Activated CD4-positive, alpha-beta T cell treated with anti-CD3 and anti-CD28 coated beads, Interleukin-2, amount 50 U/mL, for 1 hour (primary cell): Measurements from ENCODE around the gene MAD1L1.

Experiments used
- DNase-seq: peaks from one replicate; pipeline ENCODE4 v3.0.0-alpha.2; 2020

The MAD1L1 gene

GRCh38 chr7:2131341-2131740 lies 101.4 kb downstream of the MAD1L1 start:
- no peak for DNase-seq

DNA sequence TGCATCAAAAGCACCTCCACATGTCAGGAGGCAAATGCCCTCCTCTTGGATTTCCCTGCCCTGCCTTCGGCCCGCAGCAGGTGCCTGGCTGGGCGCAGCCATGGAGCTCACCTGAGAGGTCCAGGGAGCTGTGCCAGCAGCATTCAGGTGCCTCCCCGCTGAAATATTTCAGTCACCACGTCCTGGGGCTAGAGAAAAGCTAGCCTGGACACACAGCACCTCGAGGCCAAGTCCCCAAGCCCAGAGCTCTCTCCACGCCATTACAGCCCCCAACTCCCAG lies 102.7 kb downstream of the MAD1L1 start:
- no peak for DNase-seq

GRCh38 chr7:2129323-2130095 lies 103.2 kb downstream of the MAD1L1 start:
- DNase-seq, result no peak

GRCh38 chr7:2128601-2129322 lies 104.0 kb downstream of the MAD1L1 start:
- no peak for DNase-seq

DNA sequence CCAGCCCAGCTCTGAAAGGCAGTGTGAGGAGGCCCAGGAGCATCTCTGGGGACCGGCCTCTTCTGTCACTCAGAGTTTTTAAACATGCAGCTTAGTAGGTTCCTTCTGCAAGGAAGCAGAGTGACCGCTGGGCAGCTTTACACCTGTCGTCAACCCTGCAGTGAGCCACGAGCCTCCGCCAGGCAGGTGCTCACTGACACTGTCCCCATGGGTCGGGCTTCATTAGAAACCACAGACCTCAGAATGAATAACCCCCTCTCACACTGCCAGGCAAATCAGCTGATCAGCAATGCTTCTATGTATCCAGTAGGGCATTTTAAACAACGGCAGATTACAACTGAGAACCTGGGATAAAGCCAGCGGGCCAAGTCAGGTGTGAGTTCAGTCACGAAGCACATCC lies 106.1 kb downstream of the MAD1L1 start:
- DNase-seq, result no peak

DNA sequence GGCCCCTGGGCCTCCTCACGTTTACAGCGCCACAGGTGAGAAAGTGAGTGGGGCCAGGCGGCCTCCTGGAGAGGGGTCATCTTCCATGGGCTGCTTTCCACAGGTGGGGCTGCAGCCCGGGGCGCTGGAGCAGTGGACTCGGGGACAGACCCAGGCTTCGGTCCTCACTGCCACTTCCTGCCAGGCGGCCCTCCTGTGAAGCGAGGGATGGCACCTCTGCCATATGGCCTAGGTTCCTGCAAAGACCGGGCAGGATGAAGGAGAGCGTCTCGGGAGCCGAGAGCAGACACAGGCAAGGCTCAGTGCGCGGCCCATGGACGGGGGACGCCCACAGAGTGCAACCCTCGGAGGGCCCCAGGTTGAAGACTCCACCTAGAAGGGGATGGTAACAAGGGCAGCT lies 106.8 kb downstream of the MAD1L1 start:
- DNase-seq, result no peak

DNA sequence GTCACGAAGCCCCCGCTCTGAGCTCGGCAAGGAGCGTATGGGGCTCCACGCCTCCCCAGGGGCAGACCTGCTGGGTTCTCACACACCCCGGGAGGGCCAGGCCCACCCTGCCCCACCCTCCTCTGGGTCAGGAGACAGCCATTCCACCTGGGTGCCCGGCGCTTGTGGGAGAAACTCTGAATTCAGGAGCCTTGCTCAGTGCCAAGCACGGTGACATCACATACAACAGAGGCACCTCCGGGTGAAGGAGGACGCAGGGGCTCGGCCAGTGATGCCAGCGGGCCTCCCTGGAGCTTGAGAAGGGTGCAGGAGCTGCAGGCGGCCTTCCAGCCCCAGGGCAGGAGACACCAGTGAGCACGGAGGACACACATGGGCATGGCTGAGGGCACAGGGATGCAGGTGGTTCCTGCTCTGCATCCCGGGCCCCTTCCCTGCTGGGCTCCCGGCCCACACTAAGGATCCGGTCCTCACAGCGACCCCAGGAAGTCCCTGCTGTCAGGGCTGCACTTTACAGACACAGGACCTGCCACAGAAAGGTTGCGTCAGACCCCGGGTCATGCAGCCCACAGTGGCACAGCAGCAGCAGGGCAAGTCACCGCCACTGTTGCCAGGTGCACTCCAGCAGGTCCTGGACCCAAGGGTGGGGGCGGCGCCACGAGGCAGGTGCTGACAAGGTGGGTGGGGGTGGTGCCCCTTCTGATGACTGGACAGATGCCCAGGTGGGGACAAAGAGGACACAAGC lies 108.0 kb downstream of the MAD1L1 start:
- no peak for DNase-seq

GRCh38 chr7:2123916-2124315 lies 108.8 kb downstream of the MAD1L1 start:
- DNase-seq, result no peak

- DNase-seq, result no peak
These were observed 109.4 kb downstream of the MAD1L1 start for GRCh38 chr7:2123360-2123759.

GRCh38 chr7:2122651-2123050 lies 110.1 kb downstream of the MAD1L1 start:
- DNase-seq, result no peak

DNA sequence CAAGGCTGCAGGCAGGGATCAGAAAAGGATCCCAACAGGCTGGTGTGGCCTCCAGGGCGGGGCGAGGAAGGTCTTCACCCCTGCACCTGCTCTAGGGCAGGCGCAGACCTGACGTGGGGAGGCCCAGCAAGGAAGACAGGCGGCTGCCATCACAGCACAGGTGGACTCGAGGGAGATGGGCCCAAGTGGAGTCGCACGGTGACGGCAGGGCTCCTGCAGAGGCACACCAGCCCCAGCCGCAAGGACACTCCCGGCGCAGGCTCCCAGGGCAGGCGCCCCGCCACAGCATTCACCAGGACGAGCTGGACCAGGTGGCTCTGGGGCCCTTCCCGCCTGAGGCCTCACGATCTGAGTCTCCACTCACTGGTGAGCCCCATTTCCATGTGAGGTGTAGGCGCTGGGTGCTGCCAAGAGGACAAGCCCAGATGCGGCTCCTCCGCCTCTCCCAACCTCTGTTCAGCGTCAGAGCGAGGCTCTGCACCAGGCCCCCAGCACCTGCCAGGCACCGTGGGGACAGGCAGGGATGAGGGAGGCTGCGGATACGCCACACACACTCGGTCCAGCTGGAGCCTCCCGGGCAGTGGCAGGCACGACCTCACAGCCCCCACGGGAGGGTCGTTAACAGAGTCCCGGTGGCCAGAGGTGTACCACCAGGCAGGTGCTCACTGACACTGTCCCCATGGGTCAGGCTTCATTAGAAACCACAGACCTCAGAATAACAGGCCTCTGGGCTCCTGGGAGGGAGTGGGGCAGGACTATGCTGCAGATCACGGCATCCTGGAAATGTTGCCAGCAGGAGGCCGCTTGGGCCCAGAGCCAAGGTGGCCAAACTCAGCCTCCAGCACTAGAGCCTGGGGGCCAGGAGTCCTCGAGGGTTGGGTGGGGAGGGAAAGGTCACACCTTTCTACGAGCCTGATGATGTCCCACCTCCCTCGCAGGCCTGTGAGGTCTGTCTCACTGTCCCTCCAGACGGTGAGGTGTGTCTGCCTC lies 111.6 kb downstream of the MAD1L1 start:
- DNase-seq, result no peak

DNA sequence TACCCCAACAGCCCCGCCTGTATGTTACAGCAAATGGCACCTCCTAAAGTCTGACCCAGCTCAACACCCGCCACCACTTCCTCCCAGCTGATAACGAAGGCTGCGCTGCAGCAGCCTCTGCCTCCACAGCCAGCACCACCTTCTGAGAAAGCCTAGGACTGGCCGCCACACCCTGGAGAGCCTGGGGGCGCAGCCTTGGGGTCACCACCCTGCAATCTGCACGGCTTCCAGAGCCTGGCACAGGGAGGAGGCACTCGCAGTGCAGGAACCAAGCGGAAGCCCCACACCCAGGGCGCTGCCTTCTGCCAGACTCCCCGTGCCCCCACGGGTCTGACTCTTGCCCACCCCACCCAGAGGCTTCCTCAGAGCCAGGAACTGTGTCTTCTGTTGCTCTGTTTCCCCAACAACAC lies 112.5 kb downstream of the MAD1L1 start:
- DNase-seq, result peak; percentile 28

DNA sequence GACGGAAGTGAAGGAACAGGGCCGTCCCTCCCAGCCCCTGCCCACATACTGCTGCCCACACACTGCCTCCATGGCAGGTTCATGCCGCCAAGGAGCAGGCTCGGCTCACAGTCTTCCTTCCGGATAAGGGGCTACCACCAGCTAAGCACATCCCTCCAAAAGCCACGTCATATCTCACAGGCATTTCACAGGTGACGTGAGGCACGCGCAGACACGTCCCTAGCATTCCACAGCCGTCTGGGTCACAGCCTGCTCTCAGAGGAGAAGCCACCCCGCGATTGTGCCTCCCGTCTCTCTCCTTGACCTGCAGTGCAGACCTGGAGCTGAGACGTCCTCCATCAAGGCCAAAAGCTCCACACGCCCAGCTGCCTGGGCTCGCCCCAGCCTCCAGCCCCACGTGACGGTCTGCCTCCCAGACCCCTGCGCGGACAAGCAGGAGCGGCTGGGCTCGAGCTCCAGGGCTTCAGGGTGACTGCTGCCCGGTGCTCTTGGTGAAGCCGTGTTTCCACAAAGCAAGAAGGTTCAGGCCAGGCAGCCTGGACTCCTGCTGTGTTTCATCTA lies 114.0 kb downstream of the MAD1L1 start:
- DNase-seq, result no peak

DNA sequence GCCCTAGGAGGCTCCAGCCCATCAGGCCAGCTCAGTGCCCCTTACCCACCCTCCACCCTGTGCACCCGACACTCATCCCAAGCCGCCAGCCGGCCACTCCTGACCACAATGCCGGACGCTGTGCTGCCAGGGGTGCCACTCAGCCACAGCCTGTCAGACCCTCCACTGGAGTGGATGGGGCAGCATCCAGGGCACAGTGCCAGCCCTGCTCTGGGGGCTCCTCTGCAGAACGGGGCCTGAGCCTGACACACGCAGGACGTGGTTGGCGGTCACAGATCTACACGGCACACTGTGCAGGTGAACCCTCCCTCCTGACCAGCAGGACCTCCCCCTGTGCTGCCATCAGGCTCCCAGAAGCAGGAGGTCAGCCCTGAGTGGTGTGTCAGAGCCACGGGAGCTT lies 114.7 kb downstream of the MAD1L1 start:
- DNase-seq, result no peak

GRCh38 chr7:2117646-2118045 lies 115.1 kb downstream of the MAD1L1 start:
- no peak for DNase-seq

- no peak for DNase-seq
These were observed 115.7 kb downstream of the MAD1L1 start for GRCh38 chr7:2116989-2117591.

GRCh38 chr7:2116448-2116810 lies 116.3 kb downstream of the MAD1L1 start:
- DNase-seq, result no peak

DNA sequence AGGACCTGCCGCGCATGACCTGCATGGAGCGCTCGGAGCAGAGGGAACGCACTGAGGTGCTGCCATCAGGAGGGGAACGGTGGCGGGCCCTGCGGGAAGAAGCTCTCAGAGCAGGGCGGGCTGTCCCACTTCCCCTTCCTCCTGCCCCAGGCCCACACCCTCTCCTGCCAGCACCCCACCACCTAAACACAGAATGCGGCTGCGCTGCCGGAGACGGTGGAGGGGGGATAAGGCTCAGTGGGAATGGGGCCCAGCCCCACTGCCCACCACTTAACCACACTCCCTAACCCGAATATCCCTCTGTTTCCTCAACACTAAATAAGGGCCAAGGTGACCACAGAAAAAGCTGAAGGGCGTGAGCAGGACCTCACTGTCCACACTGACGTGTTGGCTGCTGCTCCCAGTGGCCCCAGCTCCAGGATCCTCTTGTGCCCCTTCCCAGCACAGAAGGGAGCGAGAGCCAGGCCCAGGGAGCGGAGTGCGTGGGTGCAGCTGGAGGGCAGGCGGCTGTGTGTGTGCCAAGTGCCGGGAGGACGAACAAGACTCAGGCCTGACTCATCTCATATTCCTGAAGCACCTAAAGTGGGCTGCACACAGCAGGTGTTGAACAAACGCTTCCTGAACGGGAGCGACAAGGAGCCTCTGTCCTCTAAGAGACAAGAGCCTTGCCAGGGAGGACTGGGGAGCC lies 116.8 kb downstream of the MAD1L1 start:
- no peak for DNase-seq

DNA sequence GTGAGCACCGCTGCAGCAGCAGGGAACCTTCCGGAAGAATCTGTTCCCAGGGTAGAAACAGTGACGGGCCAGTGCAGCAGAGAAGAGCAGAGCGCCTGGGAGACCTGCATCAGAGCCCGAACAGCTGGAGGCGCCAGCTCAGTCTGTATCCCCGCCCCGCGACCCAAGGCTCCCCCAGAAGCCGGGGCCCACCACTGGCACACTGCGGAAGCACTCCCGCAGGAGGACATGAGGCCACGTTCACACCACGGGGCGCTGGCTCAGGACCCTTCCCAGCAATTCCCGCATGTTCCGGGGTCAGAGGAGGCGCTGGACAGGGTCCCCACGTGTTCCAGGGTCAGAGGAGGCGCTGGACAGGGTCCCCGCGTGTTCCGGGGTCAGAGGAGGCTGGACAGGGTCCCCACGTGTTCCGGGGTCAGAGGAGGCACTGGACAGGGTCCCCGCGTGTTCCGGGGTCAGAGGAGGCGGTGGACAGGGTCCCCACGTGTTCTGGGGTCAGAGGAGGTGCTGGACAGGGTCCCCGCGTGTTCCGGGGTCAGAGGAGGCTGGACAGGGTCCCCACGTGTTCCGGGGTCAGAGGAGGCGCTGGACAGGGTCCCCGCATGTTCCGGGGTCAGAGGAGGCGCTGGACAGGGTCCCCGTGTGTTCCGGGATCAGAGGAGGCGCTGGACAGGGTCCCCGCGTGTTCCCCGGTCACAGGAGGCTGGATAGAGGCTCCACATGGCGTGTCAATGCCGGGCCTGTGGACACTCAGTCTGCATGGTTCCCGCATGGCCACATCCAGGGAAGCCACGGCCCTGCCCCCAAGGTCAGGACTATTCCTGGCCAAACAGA lies 117.6 kb downstream of the MAD1L1 start:
- DNase-seq, result no peak

DNA sequence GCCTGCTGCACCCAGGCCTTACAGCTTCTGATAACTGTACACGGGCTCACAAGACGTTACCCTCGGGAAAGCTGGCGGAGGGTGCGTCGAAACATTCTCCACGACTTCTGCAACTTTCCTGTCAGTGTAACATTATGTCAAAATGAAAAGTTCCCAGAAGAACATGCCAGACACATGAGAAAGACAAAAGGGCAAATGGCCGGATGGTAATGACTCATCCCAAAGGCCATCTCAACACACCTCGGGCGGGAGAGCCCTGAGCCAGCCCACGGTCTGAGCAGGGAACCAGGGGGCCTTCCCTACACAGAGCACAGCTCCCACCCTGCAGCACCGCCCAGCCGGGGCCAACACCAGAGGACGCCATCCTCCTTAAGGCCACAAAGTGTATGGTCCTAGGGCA lies 118.7 kb downstream of the MAD1L1 start:
- DNase-seq, result no peak
